Stimulated activated CD4-positive, alpha-beta T cell treated with anti-CD3 and anti-CD28 coated beads, Interleukin-1b, Interleukin-23, amount 100 ng/mL, for 4 hours (primary cell): Measurements from ENCODE around the gene MGMT.

Experiments
- DNase-seq, 2 donors: peaks; one replicate each; pipeline ENCODE4 v3.0.0-alpha.2; 2020; ENCODE audit warnings: low read depth in 2 of 2

MGMT gene

GRCh38 chr10:129495256-129495655 is 28.2 kb downstream of the MGMT start:
- DNase-seq: no peak

GRCh38 chr10:129495698-129496097 is 28.7 kb downstream of the MGMT start:
- DNase-seq: no peak

GRCh38 chr10:129497013-129497412 is 30.0 kb downstream of the MGMT start:
- DNase-seq: no peak

GRCh38 chr10:129498680-129499079 is 31.6 kb downstream of the MGMT start:
- DNase-seq: no peak

GRCh38 chr10:129500617-129501339 is 33.7 kb downstream of the MGMT start:
- no peak for DNase-seq

- DNase-seq: no peak
These were observed 34.8 kb downstream of the MGMT start for GRCh38 chr10:129501652-129502436.

- DNase-seq: no peak
These were observed 35.4 kb downstream of the MGMT start for GRCh38 chr10:129502448-129502847.

GRCh38 chr10:129505500-129506075 is 38.5 kb downstream of the MGMT start:
- no peak for DNase-seq

- DNase-seq: no peak
These were observed 39.2 kb downstream of the MGMT start for GRCh38 chr10:129506101-129506797.

- DNase-seq: no peak
These were observed 40.3 kb downstream of the MGMT start for GRCh38 chr10:129507216-129507889.

GRCh38 chr10:129509155-129509554 is 42.1 kb downstream of the MGMT start:
- no peak for DNase-seq

- no peak for DNase-seq
These were observed 42.8 kb downstream of the MGMT start for GRCh38 chr10:129509835-129510234.

GRCh38 chr10:129511086-129511485 is 44.0 kb downstream of the MGMT start:
- no peak for DNase-seq

GRCh38 chr10:129511758-129512157 is 44.7 kb downstream of the MGMT start:
- no peak for DNase-seq

GRCh38 chr10:129513312-129513711 is 46.3 kb downstream of the MGMT start:
- DNase-seq: no peak

- DNase-seq: no peak
These were observed 47.8 kb downstream of the MGMT start for GRCh38 chr10:129514568-129515451.

- DNase-seq: no peak
These were observed 50.0 kb downstream of the MGMT start for GRCh38 chr10:129516846-129517679.

GRCh38 chr10:129517680-129518057 is 50.6 kb downstream of the MGMT start:
- no peak for DNase-seq

GRCh38 chr10:129518793-129519192 is 51.8 kb downstream of the MGMT start:
- DNase-seq: no peak
